GDM1 (cell line): ENCODE measurements around the gene SLC2A6.
A peak's percentile ranks its signal among the peaks of the same experiment; 100 is the strongest.

Source experiments
- DNase-seq: peaks from one replicate; lab custom pipeline; 2025; lab: John Stamatoyannopoulos, UW

Gene SLC2A6, protein sequence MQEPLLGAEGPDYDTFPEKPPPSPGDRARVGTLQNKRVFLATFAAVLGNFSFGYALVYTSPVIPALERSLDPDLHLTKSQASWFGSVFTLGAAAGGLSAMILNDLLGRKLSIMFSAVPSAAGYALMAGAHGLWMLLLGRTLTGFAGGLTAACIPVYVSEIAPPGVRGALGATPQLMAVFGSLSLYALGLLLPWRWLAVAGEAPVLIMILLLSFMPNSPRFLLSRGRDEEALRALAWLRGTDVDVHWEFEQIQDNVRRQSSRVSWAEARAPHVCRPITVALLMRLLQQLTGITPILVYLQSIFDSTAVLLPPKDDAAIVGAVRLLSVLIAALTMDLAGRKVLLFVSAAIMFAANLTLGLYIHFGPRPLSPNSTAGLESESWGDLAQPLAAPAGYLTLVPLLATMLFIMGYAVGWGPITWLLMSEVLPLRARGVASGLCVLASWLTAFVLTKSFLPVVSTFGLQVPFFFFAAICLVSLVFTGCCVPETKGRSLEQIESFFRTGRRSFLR

GRCh38 chr9:133478851-133479711 lies at the start of gene SLC2A6:
Gene SLC2A6 (minus strand): TSS chr9:133479099. CDS start chr9:133479059, 40 bp downstream.
- peak; percentile 54 for DNase-seq

DNA sequence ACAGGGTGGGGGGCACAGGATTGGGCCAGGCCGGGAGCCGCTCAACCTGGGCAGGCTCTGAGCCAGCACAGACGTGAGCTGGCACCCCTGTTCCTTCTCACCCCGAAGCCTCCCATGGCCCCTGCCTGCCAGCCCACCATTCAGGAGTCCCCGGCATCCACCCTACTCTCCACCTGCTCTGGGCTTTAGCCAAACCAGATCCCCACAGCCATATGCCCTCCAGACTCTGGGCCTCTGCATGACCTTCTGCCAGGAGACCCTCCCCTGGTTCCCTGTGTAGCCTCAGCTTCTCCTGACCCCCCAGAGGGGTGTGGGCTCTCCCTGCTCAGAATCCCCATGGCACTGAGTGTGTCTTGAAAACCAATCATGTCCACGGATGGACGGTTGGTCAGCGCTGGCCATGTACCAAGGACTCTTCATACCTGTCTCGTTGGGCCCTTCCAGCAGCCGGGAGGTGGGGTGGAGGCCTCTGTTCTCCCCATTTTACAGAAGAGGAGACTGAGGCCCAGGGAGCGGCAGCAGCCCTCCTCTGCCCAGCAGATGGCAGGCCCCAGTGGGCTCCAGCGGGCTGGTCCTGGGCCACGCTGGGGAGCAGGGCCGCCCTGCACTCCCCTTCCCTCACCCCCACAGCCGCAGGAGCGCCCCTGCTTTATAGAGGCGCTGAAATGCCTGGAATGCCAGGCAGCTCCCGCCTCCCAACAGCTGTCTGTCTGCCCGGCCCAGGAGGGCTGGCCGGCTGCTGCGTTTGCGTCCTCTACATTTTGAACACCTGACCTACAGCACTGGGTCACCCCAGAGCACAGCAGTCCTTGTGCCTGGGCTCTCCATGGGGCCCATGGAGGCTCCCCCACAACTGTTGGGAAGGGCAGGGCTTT lies 49.3 kb upstream of the SLC2A6 start:
- DNase-seq, result no peak

GRCh38 chr9:133527444-133527920 lies 48.6 kb upstream of the SLC2A6 start:
- DNase-seq, result no peak

DNA sequence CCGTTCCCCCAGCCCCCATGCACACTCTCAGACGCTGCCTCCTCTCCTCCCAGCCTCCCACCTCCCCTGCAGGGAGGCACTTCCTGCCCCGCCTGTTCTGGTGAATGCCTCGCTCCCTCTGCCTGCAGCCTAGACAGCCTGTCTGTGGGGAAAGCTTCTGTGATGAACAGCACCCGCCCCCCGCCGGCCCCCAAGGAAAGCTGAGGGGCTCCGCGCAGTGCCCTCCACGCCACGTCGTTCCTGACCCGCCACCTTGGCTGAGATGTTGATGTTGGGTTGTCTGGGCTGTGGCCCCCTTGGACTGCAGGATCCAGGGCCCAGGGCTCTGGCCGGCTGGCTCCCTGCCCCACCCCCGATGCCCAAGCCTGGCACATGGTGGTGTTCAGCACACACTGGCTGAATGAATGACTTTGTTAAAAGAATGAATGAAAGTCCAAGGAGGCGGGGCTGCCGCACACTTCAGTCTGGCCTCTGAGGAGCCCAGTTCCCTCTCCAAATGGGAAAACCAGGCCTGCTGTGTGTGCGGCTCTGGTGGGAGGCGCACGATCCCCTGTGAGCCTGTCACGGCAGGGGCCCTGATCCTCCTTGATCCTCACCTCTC lies 47.9 kb upstream of the SLC2A6 start:
- no peak for DNase-seq

- no peak for DNase-seq
Observed at GRCh38 chr9:133525677-133526076, 46.8 kb upstream of the SLC2A6 start.

GRCh38 chr9:133524679-133525228 lies 45.9 kb upstream of the SLC2A6 start, which contains the start of gene MYMK:
Gene MYMK (minus strand): TSS chr9:133524959. CDS start chr9:133524844, 115 bp downstream.
- no peak for DNase-seq

DNA sequence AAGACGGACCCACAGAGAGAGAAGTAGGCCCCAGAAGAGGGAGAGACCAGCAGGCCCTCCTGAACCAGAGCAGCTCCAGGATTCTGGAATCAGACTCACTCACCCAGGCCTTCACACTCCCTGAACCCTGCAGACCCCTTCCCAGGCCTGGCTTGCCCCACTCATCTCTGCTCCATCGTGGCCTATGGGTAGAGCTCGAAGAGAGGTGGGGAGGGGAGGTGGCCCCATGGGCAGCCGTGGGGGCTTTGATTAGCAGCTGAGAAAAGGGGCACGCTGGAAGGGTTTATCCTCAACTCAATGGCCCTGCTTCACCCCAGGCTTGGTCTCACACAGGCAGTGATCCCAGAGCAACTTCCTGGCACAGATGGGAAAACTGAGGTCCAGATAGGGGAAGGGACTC lies 45.2 kb upstream of the SLC2A6 start:
- DNase-seq, result no peak

GRCh38 chr9:133523106-133523505 lies 44.2 kb upstream of the SLC2A6 start:
- no peak for DNase-seq

- no peak for DNase-seq
Observed at GRCh38 chr9:133522073-133522910, 43.4 kb upstream of the SLC2A6 start.

GRCh38 chr9:133521122-133522072 lies 42.5 kb upstream of the SLC2A6 start:
- no peak for DNase-seq

DNA sequence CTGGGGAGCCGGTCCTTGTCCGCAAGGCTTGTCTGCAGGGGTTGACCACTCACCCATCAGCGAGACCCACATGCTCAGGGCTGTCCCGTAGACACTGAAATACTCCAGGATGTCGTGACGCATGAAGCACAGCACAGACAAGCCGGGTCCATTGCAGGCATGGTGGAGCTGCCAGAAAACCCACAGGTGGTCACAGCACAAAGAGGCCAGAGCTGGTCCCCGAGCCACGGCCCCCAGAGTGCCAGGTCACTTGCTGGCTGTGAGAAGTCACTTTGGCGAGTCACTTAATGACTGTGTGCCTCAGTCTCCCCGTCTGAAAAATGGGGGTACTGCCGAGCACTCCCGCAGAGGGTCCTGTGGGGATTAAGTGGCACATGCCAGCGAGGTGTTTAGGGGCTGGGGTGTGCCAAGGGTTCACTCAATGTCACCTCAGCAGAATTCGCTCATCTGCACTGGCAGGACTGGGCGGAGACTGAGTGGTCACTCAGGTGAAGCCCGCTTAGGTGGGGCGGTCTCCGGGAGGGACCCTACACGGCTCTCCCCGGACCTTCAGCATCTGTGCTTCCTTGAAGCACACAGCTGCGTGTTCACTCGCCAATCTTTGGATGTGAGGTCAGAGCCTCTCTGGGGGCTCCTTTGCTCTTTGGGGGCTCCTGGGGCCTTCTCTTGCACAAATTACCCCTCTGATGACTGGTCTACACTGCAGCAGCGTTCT lies 41.4 kb upstream of the SLC2A6 start:
- DNase-seq, result no peak

GRCh38 chr9:133519693-133520092 lies 40.8 kb upstream of the SLC2A6 start:
- no peak for DNase-seq

- DNase-seq, result no peak
Observed at GRCh38 chr9:133518706-133519449, 40.0 kb upstream of the SLC2A6 start.

DNA sequence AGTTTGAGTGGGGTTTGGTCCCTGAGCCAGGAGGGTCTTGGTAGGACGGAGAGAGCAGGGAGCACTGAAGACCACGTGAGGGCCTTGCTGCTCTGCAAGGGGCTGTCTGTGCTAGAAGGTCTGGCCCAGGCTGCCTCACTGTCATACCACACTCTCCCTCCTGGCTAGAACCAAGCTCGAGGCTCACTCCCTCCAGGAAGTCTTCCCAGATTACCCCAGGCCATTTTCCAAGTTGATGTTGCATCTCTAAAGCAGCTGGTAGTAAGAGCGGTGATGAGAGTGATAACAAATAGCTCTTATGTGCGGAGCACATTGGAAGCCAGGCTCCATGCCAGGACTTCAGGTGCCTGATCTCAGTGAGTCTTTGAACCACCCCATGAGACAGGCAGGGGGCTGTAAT lies 39.3 kb upstream of the SLC2A6 start:
- no peak for DNase-seq

DNA sequence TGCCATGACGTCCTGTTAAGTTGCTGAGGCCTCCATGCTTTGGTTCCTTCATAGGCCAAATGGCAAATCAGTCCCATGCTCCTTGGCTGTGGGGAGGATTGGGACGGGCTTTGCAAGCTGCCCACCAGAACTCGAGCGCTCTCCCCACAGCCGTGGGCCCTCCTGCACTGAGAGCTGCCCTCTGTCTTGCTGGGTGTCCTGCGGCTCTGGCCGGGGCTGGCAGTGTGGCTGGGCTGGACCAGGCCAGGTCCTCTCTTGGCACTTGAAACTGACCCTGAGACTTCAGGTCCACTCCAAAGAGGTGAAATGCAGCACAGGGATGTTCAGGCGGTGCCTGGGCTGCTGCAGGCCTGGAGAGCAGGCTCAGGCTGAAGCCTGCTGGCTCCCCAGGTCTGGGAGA lies 38.8 kb upstream of the SLC2A6 start:
- no peak for DNase-seq

DNA sequence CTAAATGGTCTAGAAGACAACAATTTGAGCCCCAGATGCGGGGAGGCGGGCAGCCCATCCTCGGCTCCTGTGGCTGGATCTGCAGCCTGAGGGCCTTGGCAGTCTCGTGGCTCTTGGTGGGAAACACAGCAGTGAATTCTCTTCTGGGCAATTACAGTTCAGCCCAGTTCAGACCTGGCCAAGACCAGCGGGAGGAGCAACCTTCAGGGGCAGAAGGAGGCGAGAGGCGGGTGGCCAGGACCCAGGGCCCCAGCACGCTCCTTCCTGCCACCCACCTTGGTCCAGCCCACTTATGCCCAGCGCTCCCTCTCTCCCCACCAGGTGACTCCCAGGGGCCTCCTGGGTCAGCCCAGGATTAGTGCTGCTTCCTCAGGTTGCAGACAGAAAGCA lies 38.1 kb upstream of the SLC2A6 start:
- no peak for DNase-seq

- no peak for DNase-seq
Observed at GRCh38 chr9:133516256-133516960, 37.5 kb upstream of the SLC2A6 start.
